ENCODE measurements around the gene OR1I1.

DNA sequence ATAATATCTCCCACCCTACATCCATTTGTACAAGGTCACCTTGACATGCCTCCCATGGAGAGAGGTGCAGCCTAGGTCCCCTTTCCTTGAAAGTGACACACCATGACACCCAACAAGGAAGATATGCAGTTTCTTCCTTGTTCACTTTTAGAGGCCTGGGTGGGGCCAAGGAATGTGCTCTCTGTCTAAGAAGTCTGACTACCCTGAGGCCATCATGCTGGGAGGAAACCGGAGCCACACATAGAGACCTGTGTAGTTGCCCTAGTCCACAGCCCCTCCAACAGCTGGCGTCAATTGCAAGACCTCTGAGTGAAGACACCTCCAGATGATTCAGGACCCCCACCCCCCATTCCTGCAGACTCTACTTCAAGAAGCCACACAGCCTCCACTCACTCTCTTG lies 36.2 kb downstream of the OR1I1 start:
- TF ChIP-seq, protein P1, sequence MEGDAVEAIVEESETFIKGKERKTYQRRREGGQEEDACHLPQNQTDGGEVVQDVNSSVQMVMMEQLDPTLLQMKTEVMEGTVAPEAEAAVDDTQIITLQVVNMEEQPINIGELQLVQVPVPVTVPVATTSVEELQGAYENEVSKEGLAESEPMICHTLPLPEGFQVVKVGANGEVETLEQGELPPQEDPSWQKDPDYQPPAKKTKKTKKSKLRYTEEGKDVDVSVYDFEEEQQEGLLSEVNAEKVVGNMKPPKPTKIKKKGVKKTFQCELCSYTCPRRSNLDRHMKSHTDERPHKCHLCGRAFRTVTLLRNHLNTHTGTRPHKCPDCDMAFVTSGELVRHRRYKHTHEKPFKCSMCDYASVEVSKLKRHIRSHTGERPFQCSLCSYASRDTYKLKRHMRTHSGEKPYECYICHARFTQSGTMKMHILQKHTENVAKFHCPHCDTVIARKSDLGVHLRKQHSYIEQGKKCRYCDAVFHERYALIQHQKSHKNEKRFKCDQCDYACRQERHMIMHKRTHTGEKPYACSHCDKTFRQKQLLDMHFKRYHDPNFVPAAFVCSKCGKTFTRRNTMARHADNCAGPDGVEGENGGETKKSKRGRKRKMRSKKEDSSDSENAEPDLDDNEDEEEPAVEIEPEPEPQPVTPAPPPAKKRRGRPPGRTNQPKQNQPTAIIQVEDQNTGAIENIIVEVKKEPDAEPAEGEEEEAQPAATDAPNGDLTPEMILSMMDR (IDR thresholded peaks at IDR 0.05; ENCODE audit: insufficient read depth, low read length), result no peak
- TF ChIP-seq GABPA (IDR thresholded peaks at IDR 0.05; ENCODE audit: low read depth), result no peak
- no peak; the same call in 1 of the 2 replicates for TF ChIP-seq POLR2AphosphoS5 (IDR thresholded peaks at IDR 0.05; ENCODE audit: low read depth)
